Neural progenitor cell (in vitro differentiated cells): Measurements from ENCODE around the gene IPO9. TPM values are rescaled to one million over a fixed set of nuclear protein-coding genes. Genes with fewer than 3 reads are reported as not detected.
"Not testable (repeated sequence)": the region's sequence is repeated elsewhere in the genome, so short reads cannot be mapped to it uniquely, and the experiment has no call there.

ENCODE experiments used
- DNase-seq: peaks from one replicate; pipeline ENCODE4 v3.0.0-alpha.2; 2016; ENCODE audit warnings: low spot score
- H2AFZ ChIP-seq: fragments of 200-600 bp; sonication (generic); replicated peaks from 2 replicates; pipeline ENCODE4 v1.6.1; 2016; ENCODE audit warnings: antibody characterized with exemption
- H3F3A ChIP-seq: fragments of 200-600 bp; sonication (generic); 2 replicates; pipeline ENCODE4 v1.6.1; 2016; ENCODE audit warnings: antibody characterized with exemption, low read depth
- H3K27ac ChIP-seq: fragments of 200-600 bp; sonication (generic); 2 replicates; pipeline ENCODE4 v1.5.1; 2016; ENCODE audit warnings: mild to moderate bottlenecking
- H3K27me3 ChIP-seq: fragments of 200-600 bp; sonication (generic); 2 replicates; pipeline ENCODE4 v1.6.1; 2016; ENCODE audit warnings: mild to moderate bottlenecking, moderate library complexity
- H3K36me3 ChIP-seq: fragments of 200-600 bp; sonication (generic); 2 replicates; pipeline ENCODE4 v1.5.1; 2016
- H3K4me1 ChIP-seq: fragments of 200-600 bp; sonication (generic); 2 replicates; pipeline ENCODE4 v1.6.1; 2016; ENCODE audit warnings: mixed run types
- H3K4me2 ChIP-seq: fragments of 200-600 bp; sonication (generic); 2 replicates; pipeline ENCODE4 v1.6.1; 2016
- H3K4me3 ChIP-seq: fragments of 200-600 bp; sonication (generic); 2 replicates; pipeline ENCODE4 v1.5.1; 2016
- H3K79me2 ChIP-seq: fragments of 200-600 bp; sonication (generic); 2 replicates; pipeline ENCODE4 v1.6.1; 2016; ENCODE audit warnings: low read depth
- H3K9ac ChIP-seq: fragments of 200-600 bp; sonication (generic); 2 replicates; pipeline ENCODE4 v1.6.1; 2016
- H3K9me3 ChIP-seq: fragments of 200-600 bp; sonication (generic); 2 replicates; pipeline ENCODE4 v1.5.1; 2016; ENCODE audit warnings: low read depth
- H4K20me1 ChIP-seq: fragments of 200-600 bp; sonication (generic); 2 replicates; pipeline ENCODE4 v1.6.1; 2016; ENCODE audit warnings: low read depth
- H3K27ac Mint-ChIP-seq: 3 replicates; pipeline ENCODE4 v1.8.0; 2021; ENCODE audit warnings: mixed read lengths
- H3K27me3 Mint-ChIP-seq: 2 replicates; pipeline ENCODE4 v1.8.0; 2022; ENCODE audit warnings: low read depth, mild to moderate bottlenecking, inconsistent platforms, moderate library complexity, mixed read lengths; ENCODE audit not compliant: insufficient read depth
- H3K36me3 Mint-ChIP-seq: 3 replicates; pipeline ENCODE4 v1.8.0; 2021; ENCODE audit warnings: mixed read lengths
- H3K4me1 Mint-ChIP-seq: 3 replicates; pipeline ENCODE4 v1.8.0; 2021; ENCODE audit warnings: mixed read lengths
- H3K4me3 Mint-ChIP-seq: 3 replicates; pipeline ENCODE4 v1.8.0; 2021; ENCODE audit warnings: mild to moderate bottlenecking, moderate library complexity, mixed read lengths
- H3K9me3 Mint-ChIP-seq: 3 replicates; pipeline ENCODE4 v1.8.0; 2020; ENCODE audit warnings: mixed read lengths
- EZH2 ChIP-seq: fragments of 200-600 bp; sonication (generic); IDR thresholded peaks from 2 replicates; pipeline ENCODE4 v1.6.1; 2017; ENCODE audit warnings: antibody characterized with exemption, mild to moderate bottlenecking, moderate library complexity
- EZH2phosphoT487 ChIP-seq: fragments of 200-600 bp; sonication (generic); IDR thresholded peaks from 2 replicates; pipeline ENCODE4 v1.6.1; 2017; ENCODE audit warnings: antibody characterized with exemption
- total RNA-seq: library from RNA; depleted of rRNA; stranded (reverse); fragments of >200 nt; gene quantifications from 2 replicates; pipeline ENCODE4 v1.2.3, GENCODE V29; 2015; ENCODE audit warnings: low replicate concordance
- TF ChIP-seq, protein P1 (sequence below): fragments of 200-600 bp; sonication (generic); IDR thresholded peaks from 2 replicates; pipeline ENCODE4 v1.5.1; 2017; ENCODE audit warnings: antibody characterized with exemption, mild to moderate bottlenecking

Gene IPO9
- total RNA-seq, 1 donor from 2014 or later: 63.2 TPM

DNA sequence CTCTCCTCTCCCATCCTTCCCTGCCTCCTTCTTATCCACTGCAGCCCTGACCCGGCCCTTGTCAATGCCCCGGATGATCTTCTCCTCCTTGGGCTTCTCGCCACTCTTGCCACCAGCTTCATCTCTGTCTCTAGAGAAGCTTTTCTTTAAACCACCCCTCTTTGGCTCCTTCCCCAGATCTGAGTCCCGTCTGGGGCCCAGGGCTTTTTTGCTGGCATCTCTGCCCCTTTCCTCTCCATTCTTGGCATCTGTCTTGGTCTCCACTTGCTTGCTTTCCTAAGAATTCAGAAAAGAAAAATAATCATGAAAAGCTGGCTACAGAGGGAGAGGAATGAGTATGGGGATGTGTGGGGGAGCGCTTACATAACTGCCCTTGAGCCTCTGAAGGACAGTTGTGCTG is 71.5 kb downstream of the IPO9 start:
- Histone ChIP-seq H3K79me2 (no peaks in the 10 kb centered on the region), H4K20me1 (no peaks in the 10 kb centered on the region), H2AFZ (no peak overlapping the region), H3K9ac (no peak overlapping the region), H3K4me1 (no peaks in the 10 kb centered on the region), H3K27me3 (no peaks in the 10 kb centered on the region), H3K27ac (no peak overlapping the region), H3K36me3 (no peaks in the 10 kb centered on the region), H3K4me3 (no peak overlapping the region), H3F3A (no peaks in the 10 kb centered on the region), H3K9me3 (no peaks in the 10 kb centered on the region), H3K4me2 (no peak overlapping the region)
- no peaks in the 10 kb centered on the region for H3K9me3 Mint-ChIP-seq
- DNase-seq: no peak
- no peak overlapping the region for H3K4me3 Mint-ChIP-seq
- peaks cover 11% of the 10 kb centered on the region for H3K4me1 Mint-ChIP-seq
- H3K27me3 Mint-ChIP-seq: peaks cover 11% of the 10 kb centered on the region
- H3K36me3 Mint-ChIP-seq: peaks cover 2% of the 10 kb centered on the region
- no peak overlapping the region for H3K27ac Mint-ChIP-seq
- TF ChIP-seq EZH2 (no peak), EZH2phosphoT487 (no peak)
- TF ChIP-seq, protein P1, sequence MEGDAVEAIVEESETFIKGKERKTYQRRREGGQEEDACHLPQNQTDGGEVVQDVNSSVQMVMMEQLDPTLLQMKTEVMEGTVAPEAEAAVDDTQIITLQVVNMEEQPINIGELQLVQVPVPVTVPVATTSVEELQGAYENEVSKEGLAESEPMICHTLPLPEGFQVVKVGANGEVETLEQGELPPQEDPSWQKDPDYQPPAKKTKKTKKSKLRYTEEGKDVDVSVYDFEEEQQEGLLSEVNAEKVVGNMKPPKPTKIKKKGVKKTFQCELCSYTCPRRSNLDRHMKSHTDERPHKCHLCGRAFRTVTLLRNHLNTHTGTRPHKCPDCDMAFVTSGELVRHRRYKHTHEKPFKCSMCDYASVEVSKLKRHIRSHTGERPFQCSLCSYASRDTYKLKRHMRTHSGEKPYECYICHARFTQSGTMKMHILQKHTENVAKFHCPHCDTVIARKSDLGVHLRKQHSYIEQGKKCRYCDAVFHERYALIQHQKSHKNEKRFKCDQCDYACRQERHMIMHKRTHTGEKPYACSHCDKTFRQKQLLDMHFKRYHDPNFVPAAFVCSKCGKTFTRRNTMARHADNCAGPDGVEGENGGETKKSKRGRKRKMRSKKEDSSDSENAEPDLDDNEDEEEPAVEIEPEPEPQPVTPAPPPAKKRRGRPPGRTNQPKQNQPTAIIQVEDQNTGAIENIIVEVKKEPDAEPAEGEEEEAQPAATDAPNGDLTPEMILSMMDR: no peak

DNA sequence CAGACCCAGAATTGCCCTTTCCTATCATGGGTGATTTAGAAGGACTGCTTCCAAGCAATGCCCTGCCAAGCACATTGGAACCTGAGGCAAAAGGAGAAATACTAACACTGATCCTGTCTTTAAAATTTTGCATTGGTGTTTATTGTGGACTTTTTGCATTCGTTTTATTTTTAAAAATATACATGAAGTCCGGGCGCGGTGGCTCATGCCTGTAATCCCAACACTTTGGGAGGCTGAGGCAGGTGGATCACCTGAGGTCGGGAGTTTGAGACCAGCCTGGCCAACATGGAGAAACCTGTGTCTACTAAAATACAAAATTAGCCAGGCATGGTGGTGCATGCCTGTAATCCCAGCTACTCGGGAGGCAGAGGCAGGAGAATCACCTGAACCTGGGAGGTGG is 72.1 kb downstream of the IPO9 start:
- H3K4me1 ChIP-seq, H3K9ac ChIP-seq, H3K27ac Mint-ChIP-seq, H2AFZ ChIP-seq, DNase-seq, H3K9me3 ChIP-seq, H3K4me1 Mint-ChIP-seq, H3K4me2 ChIP-seq, H3K36me3 ChIP-seq, H3K36me3 Mint-ChIP-seq, H3K4me3 Mint-ChIP-seq, H3K27ac ChIP-seq, H3F3A ChIP-seq, H3K27me3 ChIP-seq, H3K9me3 Mint-ChIP-seq, H3K79me2 ChIP-seq, H4K20me1 ChIP-seq, H3K4me3 ChIP-seq: not testable (repeated sequence)
- H3K27me3 Mint-ChIP-seq: peaks cover 11% of the 10 kb centered on the region

DNA sequence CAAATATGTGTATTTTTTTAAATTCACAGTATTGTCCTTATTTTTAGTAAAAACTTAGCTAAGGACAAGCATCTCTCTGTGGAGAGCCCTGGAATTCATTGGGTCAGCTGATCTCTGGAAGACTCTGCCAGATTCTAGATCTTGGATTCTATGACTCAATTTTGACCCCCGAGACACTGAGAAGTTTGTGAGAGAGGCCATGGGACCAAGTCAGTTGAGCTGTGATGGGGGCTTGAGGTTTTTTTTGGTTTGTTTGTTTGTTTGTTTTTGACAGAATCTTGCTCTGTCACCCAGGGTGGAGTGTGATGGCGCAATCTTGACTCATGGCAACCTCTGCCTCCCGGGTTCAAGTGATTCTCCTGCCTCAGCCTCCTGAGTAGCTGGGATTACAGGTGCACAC is 73.2 kb downstream of the IPO9 start:
- no peak overlapping the region for H3K9ac ChIP-seq
- no peaks in the 10 kb centered on the region for H3K27me3 ChIP-seq
- H3K79me2 ChIP-seq: no peaks in the 10 kb centered on the region
- Mint-ChIP-seq H3K36me3 (peaks cover 2% of the 10 kb centered on the region), H3K27me3 (peaks cover 9% of the 10 kb centered on the region), H3K27ac (no peak overlapping the region), H3K9me3 (no peaks in the 10 kb centered on the region), H3K4me1 (peaks cover 7% of the 10 kb centered on the region), H3K4me3 (no peak overlapping the region)
- no peaks in the 10 kb centered on the region for H3K36me3 ChIP-seq
- no peak for DNase-seq
- no peak overlapping the region for H3K4me2 ChIP-seq
- no peaks in the 10 kb centered on the region for H3F3A ChIP-seq
- H3K4me3 ChIP-seq: no peak overlapping the region
- H2AFZ ChIP-seq: no peak overlapping the region
- no peaks in the 10 kb centered on the region for H3K9me3 ChIP-seq
- H3K4me1 ChIP-seq: no peaks in the 10 kb centered on the region
- H4K20me1 ChIP-seq: no peaks in the 10 kb centered on the region
- TF ChIP-seq, protein P1: no peak
- TF ChIP-seq EZH2: no peak
- no peak for TF ChIP-seq EZH2phosphoT487
- H3K27ac ChIP-seq: no peak overlapping the region

DNA sequence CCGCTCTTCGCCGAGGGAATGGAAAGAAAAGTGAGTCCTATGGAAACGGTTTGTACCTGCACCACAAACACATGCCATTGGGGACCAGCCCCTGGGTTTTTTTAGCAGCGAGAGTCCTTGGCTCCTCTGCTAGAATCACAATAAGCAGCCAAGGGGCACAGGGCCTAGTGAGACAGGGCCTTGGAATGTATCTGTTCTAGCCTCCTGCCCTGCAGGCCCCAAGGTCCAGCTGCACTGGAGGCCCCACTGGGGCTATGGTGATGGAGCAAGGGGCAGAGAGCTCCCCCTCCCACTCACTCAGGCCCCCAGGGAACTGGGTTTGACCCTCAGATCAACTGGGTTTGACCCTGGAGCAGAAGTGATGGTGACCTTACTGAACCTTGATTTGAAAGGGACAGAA is 74.2 kb downstream of the IPO9 start:
- no peak overlapping the region for H3K4me3 Mint-ChIP-seq
- Histone ChIP-seq H3K27me3 (no peaks in the 10 kb centered on the region), H4K20me1 (no peaks in the 10 kb centered on the region), H3K36me3 (no peaks in the 10 kb centered on the region), H3K4me2 (no peak overlapping the region), H3K27ac (no peak overlapping the region), H3K4me1 (no peaks in the 10 kb centered on the region), H3F3A (no peaks in the 10 kb centered on the region), H3K9ac (no peak overlapping the region), H3K4me3 (no peak overlapping the region), H2AFZ (no peak overlapping the region), H3K79me2 (no peaks in the 10 kb centered on the region), H3K9me3 (no peaks in the 10 kb centered on the region)
- H3K36me3 Mint-ChIP-seq: peaks cover 2% of the 10 kb centered on the region
- H3K9me3 Mint-ChIP-seq: no peaks in the 10 kb centered on the region
- no peak overlapping the region for H3K27ac Mint-ChIP-seq
- no peak for DNase-seq
- TF ChIP-seq EZH2 (no peak), EZH2phosphoT487 (no peak)
- TF ChIP-seq, protein P1: no peak
- peaks cover 7% of the 10 kb centered on the region for H3K4me1 Mint-ChIP-seq
- H3K27me3 Mint-ChIP-seq: peaks cover 9% of the 10 kb centered on the region
